H1 (cell line): Measurements from ENCODE around the gene CD247. TPM values are rescaled to one million over a fixed set of nuclear protein-coding genes. Genes with fewer than 3 reads are reported as not detected.

Experiments used
- ASH2L ChIP-seq: fragments of 200-600, 300-600 bp; sonication (generic); IDR thresholded peaks from one replicate; pipeline ENCODE4 v1.7.1; 2017; ENCODE audit warnings: low read length
- BRCA1 ChIP-seq: IDR thresholded peaks from 2 replicates; pipeline ENCODE4 v1.6.1; 2012; ENCODE audit warnings: low read depth, low read length, improper control_type of control experiment
- CEBPB ChIP-seq: IDR thresholded peaks from 2 replicates; pipeline ENCODE4 v1.6.1; 2012; ENCODE audit warnings: low read depth, low read length
- CHD2 ChIP-seq: IDR thresholded peaks from 2 replicates; pipeline ENCODE4 v1.6.1; 2012; ENCODE audit warnings: low read length, improper control_type of control experiment
- CTBP2 ChIP-seq: IDR thresholded peaks from 2 replicates; pipeline ENCODE4 v1.7.0; 2011; ENCODE audit warnings: borderline replicate concordance, mild to moderate bottlenecking, moderate library complexity, mixed read lengths, low read length; ENCODE audit not compliant: insufficient read depth, insufficient read length
- EP300 ChIP-seq, 2 experiments: IDR thresholded peaks; 1 replicate in 1 of 2; 2 replicates in 1 of 2; pipeline ENCODE4 v1.6.1; 2011 to 2012; ENCODE audit warnings: low read depth in 2 of 2, low read length in 2 of 2, mild to moderate bottlenecking in 2 of 2, borderline replicate concordance in 1 of 2, inconsistent platforms in 1 of 2, moderate library complexity in 1 of 2
- FOSL1 ChIP-seq: IDR thresholded peaks from 2 replicates; pipeline ENCODE4 v1.6.1; 2011; ENCODE audit warnings: mild to moderate bottlenecking, low read depth, low read length, moderate library complexity; ENCODE audit not compliant: insufficient read depth
- JUND ChIP-seq: IDR thresholded peaks from 2 replicates; pipeline ENCODE4 v1.6.1; 2011; ENCODE audit warnings: mild to moderate bottlenecking, improper control_type of control experiment, low read length
- KDM1A ChIP-seq: fragments of 200-600, 300-600 bp; sonication (generic); IDR thresholded peaks from 2 replicates; pipeline ENCODE4 v1.7.1; 2016; ENCODE audit warnings: mild to moderate bottlenecking, low read length, borderline replicate concordance
- KDM5A ChIP-seq: fragments of 200-600 bp; IDR thresholded peaks from 2 replicates; pipeline ENCODE4 v1.7.1; 2012; ENCODE audit warnings: mild to moderate bottlenecking, low read length, inconsistent platforms, mixed read lengths
- MAX ChIP-seq: IDR thresholded peaks from 2 replicates; pipeline ENCODE4 v1.6.1; 2012; ENCODE audit warnings: inconsistent platforms
- NANOG ChIP-seq: IDR thresholded peaks from 2 replicates; pipeline ENCODE4 v1.6.1; 2011; ENCODE audit warnings: low read length, low read depth, mild to moderate bottlenecking, inconsistent platforms; ENCODE audit not compliant: insufficient read depth, poor library complexity, severe bottlenecking
- POLR2AphosphoS5 ChIP-seq: IDR thresholded peaks from 2 replicates; pipeline ENCODE4 v1.6.1; 2011; ENCODE audit warnings: low read depth, low read length
- POU5F1 ChIP-seq: IDR thresholded peaks from 2 replicates; pipeline ENCODE4 v1.6.1; 2011; ENCODE audit warnings: low read depth, mild to moderate bottlenecking, low read length, moderate library complexity
- RAD21 ChIP-seq, 2 experiments: IDR thresholded peaks in 1 of 2; conservative IDR thresholded peaks in 1 of 2; 2 replicates each; pipeline ENCODE4 v1.6.1; 2011; ENCODE audit warnings: low read depth in 2 of 2, low read length in 2 of 2, improper control_type of control experiment in 1 of 2, inconsistent platforms in 1 of 2, mild to moderate bottlenecking in 1 of 2, moderate library complexity in 1 of 2
- RNF2 ChIP-seq: fragments of 200-900, 300-1000 bp; sonication (generic); IDR thresholded peaks from 2 replicates; pipeline ENCODE4 v1.7.1; 2016; ENCODE audit warnings: borderline replicate concordance, low read depth, mild to moderate bottlenecking, antibody characterized with exemption, low read length; ENCODE audit not compliant: poor library complexity, severe bottlenecking; ENCODE audit errors: missing control alignments
- SIN3A ChIP-seq, 2 experiments: IDR thresholded peaks in 1 of 2; conservative IDR thresholded peaks in 1 of 2; 2 replicates each; pipeline ENCODE4 v1.6.1; 2011 to 2012; ENCODE audit warnings: low read length in 2 of 2, improper control_type of control experiment in 1 of 2, low read depth in 1 of 2, mild to moderate bottlenecking in 1 of 2
- SIRT6 ChIP-seq: IDR thresholded peaks from one replicate; pipeline ENCODE4 v1.7.1; 2012; ENCODE audit warnings: low read length, inconsistent platforms
- SP2 ChIP-seq: IDR thresholded peaks from 2 replicates; pipeline ENCODE4 v1.6.1; 2012; ENCODE audit warnings: mild to moderate bottlenecking, low read length, inconsistent platforms
- SP4 ChIP-seq: IDR thresholded peaks from 2 replicates; pipeline ENCODE4 v1.6.1; 2012; ENCODE audit warnings: low read length, inconsistent platforms
- TAF1 ChIP-seq: IDR thresholded peaks from 2 replicates; pipeline ENCODE4 v1.6.1; 2011; ENCODE audit warnings: mild to moderate bottlenecking, low read depth, low read length
- TAF7 ChIP-seq: optimal IDR thresholded peaks from 2 replicates; pipeline ENCODE3; 2011; ENCODE audit warnings: low read depth, mild to moderate bottlenecking, inconsistent platforms, low read length, moderate library complexity, borderline replicate concordance
- TCF12 ChIP-seq: IDR thresholded peaks from 2 replicates; pipeline ENCODE4 v1.6.1; 2011; ENCODE audit warnings: low read depth, mild to moderate bottlenecking, low read length
- TEAD4 ChIP-seq: IDR thresholded peaks from 2 replicates; pipeline ENCODE4 v1.6.1; 2012; ENCODE audit warnings: low read depth, low read length, inconsistent platforms, mixed read lengths
- ZNF274 ChIP-seq: IDR thresholded peaks from 2 replicates; pipeline ENCODE4 v1.7.0; 2012; ENCODE audit warnings: low read length, borderline replicate concordance; ENCODE audit errors: extremely low read depth
- polyA plus RNA-seq, 7 experiments: library from polyadenylated mRNA; depleted of rRNA in 3 of 7; stranded (reverse) in 5 of 7; unstranded in 2 of 7; fragments of >200 nt in 5 of 7; fragments of 200-250 nt in 2 of 7; gene quantifications; 1 replicate in 5 of 7; 2 replicates in 1 of 7; 4 replicates in 1 of 7; pipeline versions ENCODE4 v1.2.1 to v1.2.3, GENCODE V29; 2011 to 2013; ENCODE audit warnings: missing spikeins in 2 of 7, mixed read lengths in 2 of 7
- total RNA-seq: library from RNA; stranded (reverse); fragmentation: NEBNext Ultra II Directional; extraction: Animal tissue kit (Norgen Biotek cat#: 25700); gene quantifications from 2 replicates; pipeline ENCODE4 v1.2.1, GENCODE V29; 2021

The CD247 gene
- total and polyA plus RNA-seq, 2 of the 8 experiments (the other 6 are each of a cell fraction or from before 2014, with no cell fraction given), result 2.0 to 2.2 TPM

DNA sequence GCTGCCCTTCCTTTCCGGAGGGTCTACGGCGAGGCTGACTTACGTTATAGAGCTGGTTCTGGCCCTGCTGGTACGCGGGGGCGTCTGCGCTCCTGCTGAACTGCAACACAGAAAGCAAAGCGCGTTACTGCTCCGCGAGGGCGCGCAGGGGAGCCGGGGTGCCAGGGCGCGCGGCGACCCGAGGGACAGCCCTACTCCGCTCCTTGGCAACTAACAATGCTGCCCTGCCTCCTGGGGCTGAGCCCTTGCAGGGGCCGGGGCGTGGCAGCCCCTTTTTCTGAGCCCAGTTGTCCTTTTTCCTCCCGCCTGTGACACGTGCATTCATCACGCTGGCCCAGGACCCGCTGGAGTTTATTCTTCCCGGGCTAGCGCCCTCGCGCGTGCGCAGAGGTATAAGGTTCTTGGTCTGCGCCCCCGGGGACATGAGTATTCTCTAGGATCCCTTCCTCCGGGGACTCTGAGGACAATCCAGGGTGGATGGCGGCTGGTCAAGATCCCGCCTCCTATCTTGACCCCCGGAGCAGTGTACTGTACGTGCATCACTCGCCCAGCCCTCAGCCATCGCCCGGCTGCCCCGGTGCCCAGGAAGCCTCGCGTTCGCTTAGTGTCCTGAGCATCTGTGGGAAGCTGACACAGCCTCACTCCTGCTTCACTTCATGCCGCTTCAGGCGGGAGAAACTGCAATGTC is 78.9 kb downstream of the CD247 start (continued):
- TF ChIP-seq RAD21 (IDR thresholded peaks at IDR 0.05 in 1 of 2, conservative IDR thresholded peaks at IDR 0.05 in 1 of 2; ENCODE audit: low read depth in 2 of 2, low read length in 2 of 2), result no peak; a peak in 2 of 4 replicates
- no peak for TF ChIP-seq CEBPB
- no peak for TF ChIP-seq SIN3A (conservative IDR thresholded peaks at IDR 0.05 in 1 of 2, IDR thresholded peaks at IDR 0.05 in 1 of 2; ENCODE audit: low read depth in 1 of 2, low read length in 2 of 2)
- TF ChIP-seq MAX, result peak; percentile 93
- TF ChIP-seq SP2, result no peak
- no peak for TF ChIP-seq CTBP2
- TF ChIP-seq BRCA1, result no peak
- TF ChIP-seq EP300 (IDR thresholded peaks at IDR 0.05; ENCODE audit: borderline replicate concordance in 1 of 2, low read depth in 2 of 2, low read length in 2 of 2), result no peak
- no peak for TF ChIP-seq JUND
- no peak for TF ChIP-seq ZNF274
- TF ChIP-seq TAF7, result no peak
- TF ChIP-seq KDM5A, result no peak
- TF ChIP-seq SIRT6, result no peak
- no peak for TF ChIP-seq TCF12
- peak; percentile 55 for TF ChIP-seq RNF2
- no peak for TF ChIP-seq SP4
- no peak for TF ChIP-seq FOSL1
- TF ChIP-seq POLR2AphosphoS5, result no peak
- no peak; the same call in 1 of the 2 replicates for TF ChIP-seq TEAD4
- no peak for TF ChIP-seq POU5F1
- TF ChIP-seq TAF1, result no peak
- no peak for TF ChIP-seq KDM1A
- peak; percentile 84 for TF ChIP-seq ASH2L
- TF ChIP-seq CHD2, result no peak
- TF ChIP-seq NANOG, result no peak
